NOMO-1 treated with dmso at 0.1 percent for 144 hours (cell line): Measurements from ENCODE around the gene CELSR1.

Experiments
- DNase-seq: peaks from one replicate; lab custom pipeline; 2025; ENCODE audit not compliant: unreplicated experiment; lab: John Stamatoyannopoulos, UW

Gene CELSR1

DNA sequence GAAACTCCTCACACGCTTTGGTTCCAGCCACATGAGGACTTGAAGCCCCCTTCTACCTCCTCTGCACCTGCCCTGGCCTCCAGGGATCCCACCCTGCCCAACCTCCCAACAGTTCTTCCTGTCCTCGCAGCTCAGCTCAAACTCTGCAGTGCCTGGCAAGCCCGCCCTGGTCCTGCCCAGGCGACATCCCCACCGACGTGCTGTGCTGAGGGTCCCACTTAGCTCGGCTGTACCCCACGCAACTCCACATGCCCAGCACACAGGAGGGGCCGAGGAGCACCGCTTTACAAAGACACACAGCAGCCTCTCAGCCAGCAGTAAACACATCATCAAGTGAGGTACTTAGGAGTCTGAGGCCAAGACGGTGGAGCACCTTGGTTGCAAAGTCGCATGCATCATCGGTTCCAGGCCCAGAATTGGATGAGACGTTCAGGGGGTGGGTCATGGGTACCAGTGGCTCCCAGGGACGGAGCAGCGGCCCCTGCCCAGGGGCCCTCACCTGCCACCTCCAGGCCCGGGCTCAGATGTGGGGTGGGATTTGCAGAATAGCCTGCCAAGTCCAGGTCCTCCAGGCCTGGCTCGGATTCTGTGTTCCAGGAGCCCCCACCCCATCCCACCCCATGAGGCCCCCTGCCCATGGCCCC lies 72.6 kb downstream of the CELSR1 start:
- DNase-seq: no peak

DNA sequence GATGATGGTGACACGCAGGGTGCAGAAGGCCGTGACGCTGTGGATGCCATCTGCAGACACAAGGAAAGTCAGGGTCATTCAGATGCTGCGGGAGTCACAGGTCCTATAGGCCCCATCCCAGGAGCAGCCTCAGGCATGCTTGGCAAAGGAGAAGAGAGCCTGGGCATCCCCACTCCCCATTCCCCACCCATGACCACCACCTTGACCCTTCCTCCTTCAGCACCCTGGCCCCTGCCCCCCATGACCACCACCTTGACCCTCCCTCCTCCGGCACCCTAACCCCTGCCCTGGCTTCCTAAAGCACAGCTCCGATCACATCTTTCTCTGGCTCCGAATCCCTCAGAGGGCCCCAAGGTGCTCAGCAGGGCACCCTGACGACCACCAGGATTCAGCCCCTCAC lies 73.1 kb downstream of the CELSR1 start:
- no peak for DNase-seq

DNA sequence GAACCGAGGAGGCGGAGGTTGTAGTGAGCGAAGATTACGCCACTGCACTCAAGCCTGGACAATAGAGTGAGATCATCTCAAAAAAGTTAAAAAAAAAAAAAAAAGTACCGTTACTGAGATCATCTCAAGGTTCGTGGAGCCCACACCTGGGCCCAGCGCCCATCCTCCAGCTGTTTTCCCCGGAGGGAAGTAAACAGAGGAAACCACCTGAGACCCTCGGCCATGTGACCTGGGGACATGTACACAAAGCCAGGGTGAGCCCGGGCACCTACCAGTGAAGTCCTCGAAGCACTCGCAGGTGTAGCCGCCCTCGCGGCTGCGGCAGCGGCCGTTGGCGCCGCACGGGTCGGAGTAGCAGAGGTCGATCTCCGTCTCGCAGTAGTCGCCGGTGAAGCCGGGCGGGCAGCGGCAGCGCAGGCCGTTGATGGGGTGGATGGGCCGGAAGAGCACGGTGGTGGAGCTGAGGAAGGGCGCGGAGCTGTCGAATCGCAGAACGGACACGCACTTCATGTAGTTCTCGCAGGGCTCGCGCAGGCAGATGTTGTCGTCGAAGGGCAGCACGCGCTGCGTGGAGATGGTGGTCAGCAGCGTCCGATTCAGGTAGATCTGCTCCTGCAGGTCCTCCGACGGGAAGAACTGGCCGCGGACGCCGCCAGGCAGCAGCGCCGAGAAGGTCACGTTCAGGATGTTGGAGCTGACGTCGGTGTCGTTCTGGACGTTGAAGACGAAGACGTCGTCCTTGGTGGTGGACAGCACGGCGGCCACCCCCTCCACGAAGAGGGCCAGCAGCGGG lies 73.8 kb downstream of the CELSR1 start:
- no peak for DNase-seq

DNA sequence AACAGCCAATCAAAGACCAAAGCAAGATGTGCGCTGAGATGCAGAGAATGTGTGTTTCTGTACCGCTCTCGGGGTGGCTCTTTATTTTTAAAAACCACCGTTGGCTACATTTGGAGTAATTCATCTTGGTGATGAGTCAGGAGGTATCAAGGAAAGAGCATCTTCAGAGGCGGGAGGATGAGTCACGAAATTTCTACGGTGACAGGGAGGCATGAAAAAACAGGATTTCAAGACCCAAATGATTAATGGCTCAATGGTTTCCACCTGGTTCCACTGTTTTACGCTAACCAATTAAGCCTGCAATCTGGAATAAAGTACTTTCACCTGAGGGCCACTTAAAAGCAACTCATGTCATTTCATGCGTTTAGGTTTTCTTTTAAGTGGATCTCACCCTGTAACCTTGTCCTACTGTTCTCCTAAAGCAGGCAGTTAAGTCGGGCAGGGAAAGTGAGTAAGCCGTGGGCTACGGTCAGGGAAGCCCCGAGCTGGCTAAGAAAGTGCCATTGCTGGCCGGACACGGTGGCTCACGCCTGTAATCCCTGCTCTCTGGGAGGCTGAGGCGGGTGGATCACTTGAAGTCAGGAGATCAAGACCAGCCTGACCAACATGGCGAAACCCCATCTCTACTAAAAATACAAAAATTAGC lies 74.6 kb downstream of the CELSR1 start:
- no peak for DNase-seq

DNA sequence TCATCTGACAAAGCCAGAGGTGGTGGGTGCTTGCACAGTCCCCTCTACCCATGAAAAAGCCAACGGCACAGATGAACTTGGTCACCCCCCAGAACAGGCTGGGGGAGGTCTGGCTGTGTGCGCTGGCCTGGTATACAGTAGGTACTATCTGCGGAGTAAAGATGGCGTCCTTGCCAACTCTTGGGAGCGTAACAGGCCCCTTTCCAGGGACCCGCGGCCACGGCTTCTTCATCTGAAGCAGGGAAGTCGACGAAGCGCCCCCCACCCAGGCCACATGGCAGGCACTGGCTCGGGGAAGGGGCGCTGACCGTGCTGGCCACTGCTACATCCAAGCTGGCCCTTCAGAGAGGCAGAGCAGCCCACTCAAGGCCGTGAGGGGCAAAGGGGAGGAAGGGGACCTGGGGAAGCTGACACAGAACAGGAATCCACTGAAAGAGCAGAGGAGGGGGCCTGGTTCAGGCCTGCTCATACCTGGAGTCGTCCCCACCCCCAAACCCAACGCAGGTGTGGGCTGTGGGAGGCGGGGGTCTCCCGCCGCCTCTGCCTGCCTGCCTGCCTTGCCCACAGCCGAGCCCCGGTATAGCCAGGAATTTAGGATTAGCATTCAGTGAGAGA lies 75.7 kb downstream of the CELSR1 start:
- no peak for DNase-seq

DNA sequence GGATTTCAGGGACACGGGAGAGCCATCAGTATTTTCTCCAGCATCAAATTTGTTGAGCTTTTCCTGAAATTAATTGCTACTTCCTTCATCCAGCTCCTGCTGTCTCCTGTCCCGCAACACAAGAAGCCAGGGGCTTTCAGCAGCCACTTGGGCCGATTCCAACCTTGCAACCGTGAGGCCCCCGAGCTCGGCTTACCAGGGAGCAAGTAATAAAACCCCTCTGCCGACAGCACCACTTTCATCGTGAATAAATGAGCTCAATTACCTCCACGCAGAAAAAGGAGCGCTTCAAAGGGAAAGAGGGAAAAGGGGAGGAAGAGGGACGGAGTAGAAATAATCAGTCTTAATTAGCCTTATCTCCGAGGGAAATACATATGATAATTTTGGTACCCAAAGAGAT lies 76.6 kb downstream of the CELSR1 start:
- no peak for DNase-seq

DNA sequence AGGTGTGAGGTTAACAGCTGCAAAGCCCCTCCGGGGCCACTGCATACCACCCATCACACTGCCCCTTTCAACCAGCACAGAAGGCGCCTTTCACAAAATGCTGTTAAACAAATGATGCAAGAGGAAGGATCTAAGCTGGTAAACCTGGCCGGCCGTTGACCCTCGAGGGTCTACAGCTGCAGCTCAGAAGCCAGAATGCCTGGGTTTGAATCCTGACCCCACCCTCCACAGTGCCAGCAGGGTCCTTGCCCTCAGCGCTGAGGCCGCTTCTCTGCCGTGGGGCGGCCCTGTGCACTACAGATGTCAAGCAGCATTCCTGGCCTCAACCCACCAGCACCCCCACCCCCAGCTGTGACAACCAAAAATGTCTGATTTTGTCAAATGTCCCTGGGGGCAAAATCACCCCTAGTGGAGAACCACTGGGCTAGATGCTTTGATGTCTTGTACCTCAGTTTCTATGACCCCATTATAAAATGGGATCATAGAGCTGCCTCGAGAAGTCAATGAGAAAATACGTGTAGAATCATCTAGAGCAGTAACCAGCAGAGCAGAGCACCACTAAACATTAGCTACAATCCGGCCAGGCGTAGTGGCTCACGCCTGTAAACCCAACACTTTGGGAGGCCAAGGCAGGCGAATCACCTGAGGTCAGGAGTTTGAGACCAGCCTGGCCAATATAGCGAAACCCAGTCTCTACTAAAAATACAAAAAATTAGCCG lies 77.9 kb downstream of the CELSR1 start:
- no peak for DNase-seq

DNA sequence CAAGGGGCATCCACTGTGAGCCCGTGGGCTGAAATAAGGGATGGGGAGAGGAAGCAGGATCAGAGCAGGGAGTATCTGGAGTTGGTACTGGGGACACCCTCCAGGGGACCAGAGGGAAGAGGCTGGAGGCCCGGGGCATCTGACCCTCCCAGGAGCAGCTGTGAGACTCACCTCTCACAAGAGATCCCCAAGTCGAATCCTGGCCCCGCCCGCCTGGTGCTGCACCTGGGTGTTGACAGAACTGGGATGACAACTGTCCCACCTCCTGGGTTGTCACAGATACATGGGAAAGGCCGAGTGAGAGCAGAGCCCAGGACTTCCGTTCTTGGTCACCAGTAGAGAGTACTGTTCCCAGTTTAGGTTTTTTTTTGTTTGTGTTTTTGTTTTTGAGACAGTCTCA lies 78.9 kb downstream of the CELSR1 start:
- DNase-seq: no peak

DNA sequence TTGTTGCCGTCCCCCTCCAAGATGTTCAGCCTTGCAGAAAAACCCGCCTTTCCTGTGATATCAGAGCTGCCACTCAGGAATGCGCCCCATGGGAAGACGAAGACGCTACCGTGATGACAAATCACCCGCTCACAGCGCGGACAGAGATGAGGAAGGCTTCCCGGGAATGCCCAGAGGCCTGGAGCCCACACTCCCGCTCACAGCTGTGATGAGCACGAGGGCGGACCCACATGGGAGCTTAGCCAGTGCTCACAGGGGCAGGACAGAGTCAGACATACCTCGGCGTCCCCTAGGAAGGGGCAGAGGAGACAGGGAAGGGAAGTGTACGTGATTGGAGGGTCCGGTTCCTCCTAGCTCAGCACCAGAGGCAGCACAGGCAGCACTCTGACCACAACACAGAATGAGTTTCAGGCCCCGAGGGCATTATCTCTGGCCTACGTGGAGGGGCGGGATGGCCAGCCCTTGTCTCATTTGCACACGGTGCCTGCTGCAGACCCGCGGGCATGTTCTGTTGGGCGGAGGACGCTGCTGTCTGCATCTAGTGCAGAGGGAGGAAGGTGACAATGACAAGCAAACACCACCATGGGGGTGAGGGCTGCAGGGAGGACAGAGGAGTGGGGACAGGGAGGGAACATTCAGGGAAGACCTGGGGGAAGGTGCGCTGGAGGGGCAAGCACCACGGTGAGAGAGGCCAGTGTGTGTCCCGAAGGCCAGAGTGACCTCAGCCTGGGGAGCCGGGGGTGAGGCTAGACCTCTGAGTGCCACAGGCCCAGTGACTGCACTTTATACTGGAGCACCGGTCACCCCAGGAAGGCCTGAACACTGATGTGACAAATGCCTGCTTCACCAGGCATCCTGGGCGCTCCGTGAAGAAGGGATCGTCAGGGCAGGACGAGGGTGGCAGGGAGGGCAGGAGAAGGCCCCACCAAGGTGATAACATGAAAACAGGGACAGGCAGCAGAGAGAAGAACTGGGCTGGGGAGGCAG lies 79.6 kb downstream of the CELSR1 start:
- DNase-seq: no peak

DNA sequence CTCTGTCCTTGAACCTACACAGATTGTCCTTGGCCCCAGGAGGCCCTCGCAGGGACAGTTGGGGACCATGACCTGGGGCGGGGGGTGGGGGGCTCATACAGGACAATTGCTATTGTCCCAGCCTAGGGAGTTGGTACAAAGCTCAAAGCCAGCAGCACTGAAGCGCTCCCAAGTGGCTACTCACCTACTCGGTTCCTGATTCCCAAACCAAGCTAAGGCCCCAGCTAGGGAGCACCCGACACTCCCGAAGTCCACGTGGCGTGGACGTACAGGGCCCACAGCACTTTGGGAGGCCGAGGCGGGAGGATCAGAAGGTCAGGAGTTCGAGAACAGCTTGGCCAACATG lies 80.6 kb downstream of the CELSR1 start:
- DNase-seq: no peak

DNA sequence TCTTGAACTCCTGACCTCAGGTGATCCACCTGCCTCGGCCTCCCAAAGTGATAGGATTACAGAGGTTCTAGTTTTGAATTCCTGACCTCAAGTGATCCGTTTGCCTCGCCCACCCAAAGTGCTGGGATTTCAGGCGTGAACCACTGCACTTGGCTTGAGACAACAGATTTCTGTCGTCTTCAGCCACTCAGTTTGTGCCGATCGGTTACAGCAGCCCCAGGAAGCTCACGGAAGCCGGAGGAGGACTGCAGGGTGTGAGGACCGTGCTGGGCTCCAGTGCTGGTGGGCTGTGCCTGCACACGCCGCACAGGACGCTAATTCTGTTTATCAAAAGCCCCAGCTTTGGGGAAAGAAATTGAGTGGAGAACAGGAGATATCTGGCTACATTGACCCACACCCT lies 82.0 kb downstream of the CELSR1 start:
- no peak for DNase-seq

DNA sequence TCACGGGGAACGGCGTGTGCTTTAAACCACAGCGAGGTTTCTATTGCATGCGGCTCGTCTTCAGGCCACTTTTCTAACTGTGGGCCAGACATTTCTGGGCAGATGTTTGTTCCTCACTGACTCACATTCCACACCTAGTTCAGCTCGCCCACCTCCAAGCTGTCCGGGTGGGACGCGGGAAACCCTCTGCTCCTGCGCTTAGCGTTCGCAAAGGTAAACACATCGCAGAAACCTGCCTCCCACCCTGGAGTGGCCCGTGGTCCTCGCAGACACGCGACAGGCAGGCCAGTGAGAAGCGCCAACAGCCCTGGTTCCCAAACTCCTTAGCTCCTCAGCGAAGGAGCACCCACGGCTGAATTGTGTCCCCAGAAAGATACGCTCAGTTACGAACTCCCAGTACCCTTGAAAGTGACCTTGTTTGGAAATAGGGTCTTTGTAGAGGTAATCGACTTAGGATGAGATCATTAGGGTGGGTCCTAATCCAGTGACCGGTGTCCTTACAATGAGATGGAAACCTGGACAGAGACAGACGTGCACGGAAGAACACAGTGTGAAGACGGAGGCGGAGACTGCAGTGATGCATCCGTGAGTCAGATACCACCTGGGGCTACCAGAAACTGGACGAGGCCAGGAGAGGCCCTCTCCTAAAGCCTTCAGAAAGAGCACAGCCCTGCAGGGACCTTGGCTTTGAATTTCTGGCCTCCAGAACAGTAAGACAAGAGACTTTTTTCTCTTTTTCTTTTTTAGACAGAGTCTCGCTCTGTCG lies 82.7 kb downstream of the CELSR1 start:
- no peak for DNase-seq

DNA sequence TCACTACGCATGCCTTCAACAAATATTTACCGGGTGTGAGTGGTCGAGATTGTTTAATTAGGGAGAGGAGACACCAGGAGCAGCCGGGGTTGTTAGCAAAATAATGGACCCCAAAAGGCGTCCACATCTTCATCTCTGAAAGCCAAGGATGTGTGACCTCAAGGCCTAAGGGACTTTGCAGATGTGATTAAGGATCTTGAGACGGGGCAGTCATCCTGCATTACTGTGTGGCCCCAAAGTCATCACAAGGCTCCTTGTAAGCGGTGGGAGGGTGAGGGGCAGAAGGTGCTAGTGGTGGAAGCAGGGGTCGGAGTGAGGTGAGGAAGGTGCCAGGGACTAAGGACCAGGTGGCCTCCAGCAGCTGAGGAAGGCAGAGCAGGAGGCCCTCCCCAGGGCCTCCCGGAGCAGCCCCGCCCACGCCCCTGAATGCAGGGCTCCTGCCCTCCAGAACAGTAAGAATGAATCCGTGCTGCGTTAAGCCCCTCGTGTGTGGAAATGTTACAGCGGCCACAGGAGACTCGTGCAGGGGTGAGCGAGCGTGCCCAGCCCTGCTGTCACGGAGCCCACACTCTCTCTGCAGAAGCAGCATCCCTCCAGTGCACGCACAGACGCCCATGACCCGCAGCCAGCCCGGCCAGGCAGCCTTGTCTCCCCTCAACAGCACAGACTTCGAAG lies 83.5 kb downstream of the CELSR1 start:
- DNase-seq: no peak

DNA sequence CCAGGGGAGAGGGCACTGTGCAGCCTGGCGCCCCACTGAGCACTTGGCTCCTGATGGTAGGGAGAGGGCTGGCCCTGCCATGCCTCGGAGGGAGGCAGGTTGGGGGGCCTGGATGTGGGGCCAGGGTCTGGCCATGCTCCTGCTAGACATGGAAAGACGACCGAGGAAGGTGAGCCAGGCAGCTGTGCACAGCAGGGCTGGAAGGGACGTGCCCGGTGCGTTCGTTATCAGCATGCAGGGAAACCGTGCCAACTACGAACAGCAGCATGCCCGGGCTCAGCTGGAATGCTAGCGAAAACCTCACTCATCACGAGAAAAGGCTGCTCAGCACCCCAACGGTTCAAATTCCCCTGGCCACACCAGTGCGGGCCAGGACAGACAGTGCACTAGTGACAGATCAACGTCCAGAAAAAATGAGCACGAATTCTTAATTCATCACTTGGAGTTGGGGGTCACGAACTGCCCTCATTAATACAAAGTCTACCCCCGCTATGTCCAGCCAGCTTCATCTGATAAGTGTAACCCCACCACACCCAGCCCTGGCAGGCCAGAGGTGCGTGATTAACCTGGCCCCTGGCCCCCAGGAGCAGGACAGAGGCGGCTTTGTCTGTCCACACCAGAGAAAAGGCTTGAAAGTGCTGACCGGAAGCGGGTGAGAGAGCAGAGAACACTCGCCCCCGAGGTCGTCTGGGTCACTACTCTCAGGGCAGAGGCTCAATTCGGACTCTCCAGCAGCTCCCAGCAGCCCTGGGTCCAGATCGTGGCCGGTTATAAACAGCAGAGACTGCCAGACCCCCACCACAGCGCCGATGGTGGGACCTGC lies 84.2 kb downstream of the CELSR1 start:
- DNase-seq: no peak

DNA sequence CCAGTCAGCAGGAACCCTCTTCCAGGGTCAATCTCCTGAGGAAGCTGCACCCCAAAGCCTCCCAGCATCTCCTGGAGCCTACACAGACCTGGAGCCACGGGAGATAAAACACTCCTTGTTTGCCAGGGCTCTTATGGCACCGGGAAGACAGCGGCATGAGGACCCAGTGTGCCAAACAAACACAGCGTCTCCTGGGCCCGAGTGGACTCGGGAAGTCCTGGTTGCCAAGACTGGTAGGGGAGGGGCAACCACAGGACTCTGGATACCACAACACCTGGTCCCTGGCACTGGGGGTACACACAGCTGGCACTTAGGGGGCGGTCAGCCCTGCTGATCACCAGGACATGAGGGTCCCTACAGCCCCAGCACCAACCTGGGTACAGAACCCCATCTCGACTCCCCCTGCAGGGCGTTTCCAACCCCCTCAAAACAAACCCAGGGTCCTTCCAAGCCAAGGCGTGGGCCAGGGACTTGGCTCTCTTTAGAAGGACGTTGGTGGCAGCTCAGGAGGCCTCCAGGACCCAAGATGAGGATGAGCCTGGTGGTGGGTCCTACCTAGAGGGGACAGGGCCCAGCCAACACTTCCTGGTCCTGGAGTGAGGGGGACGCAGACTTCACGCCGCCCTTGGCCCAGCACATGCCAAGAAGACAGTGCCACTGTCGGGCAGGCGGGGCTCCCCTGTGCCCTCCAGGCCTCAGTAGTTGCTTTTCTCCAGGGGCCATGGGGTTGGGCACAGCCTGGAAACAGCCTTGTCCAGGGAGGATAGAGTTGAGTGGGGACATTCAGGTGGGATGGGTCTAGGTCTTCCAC lies 85.0 kb downstream of the CELSR1 start:
- no peak for DNase-seq

DNA sequence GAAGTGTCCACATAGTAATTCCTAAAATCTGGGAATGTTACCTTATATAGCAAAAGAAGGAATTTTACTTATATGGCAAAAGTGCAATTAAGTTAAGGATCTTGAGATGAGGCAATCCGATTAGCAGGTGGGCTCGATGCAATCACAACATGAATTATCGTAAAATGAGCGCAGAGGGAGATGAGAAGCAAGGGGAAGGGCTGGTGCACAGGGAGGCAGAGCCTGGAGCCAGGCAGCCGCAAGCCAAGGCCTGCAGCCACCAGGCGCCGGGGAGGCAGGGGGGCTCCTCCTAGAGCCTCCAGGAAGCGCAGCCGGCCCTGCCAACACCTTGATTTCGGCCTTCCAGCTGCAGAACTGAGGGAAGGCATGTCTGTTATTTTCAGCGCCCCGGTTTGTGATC lies 85.7 kb downstream of the CELSR1 start:
- DNase-seq: no peak

DNA sequence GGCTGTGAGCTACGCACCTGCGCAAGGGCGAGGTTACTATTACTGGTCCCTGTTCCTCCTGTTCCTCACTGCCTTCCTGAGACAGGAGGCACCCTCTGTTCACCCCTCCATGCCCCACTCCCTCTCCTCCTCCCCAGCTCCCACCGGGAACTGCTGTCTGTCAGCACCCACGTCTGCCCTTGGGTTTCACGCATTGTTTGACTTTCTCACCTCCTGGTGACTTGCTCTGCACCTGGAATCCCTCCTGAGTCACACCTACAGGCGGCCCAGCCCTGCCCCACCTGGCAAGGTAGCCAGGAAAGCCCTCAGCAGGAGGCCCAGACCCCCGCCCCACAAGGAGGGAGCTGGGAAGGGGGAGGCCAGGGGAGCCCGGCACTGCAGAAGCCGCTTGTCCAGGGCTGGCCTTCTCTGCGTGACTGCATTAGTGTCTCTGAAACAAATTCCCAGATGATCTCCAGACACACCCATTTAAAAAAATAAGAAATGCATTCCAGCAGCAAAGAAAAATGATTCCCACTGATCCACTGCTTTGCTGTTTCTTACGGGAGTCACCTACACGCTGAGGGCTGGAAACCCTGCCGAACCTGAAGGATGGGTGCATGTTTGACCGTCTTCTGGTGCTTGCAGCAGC lies 86.4 kb downstream of the CELSR1 start:
- no peak for DNase-seq
